HUES48 (cell line): Measurements from ENCODE around the gene PIK3R1.

Experiments
- H3K27ac ChIP-seq: one replicate; pipeline ENCODE4 v1.7.0; 2013; ENCODE audit warnings: low read depth, low read length, inconsistent platforms
- H3K27me3 ChIP-seq: 2 replicates; pipeline ENCODE4 v1.6.1; 2013; ENCODE audit warnings: mild to moderate bottlenecking, low read length; ENCODE audit not compliant: control insufficient read depth, insufficient read depth
- H3K36me3 ChIP-seq: 2 replicates; pipeline ENCODE4 v1.6.1; 2013; ENCODE audit warnings: low read length; ENCODE audit not compliant: control insufficient read depth, insufficient read depth
- H3K4me1 ChIP-seq: 2 replicates; pipeline ENCODE4 v1.6.1; 2013; ENCODE audit warnings: mild to moderate bottlenecking, low read length; ENCODE audit not compliant: control insufficient read depth, insufficient read depth
- H3K4me3 ChIP-seq: 2 replicates; pipeline ENCODE4 v1.5.1; 2013; ENCODE audit warnings: mild to moderate bottlenecking, low read depth, low read length
- H3K9ac ChIP-seq: 2 replicates; pipeline ENCODE4 v1.6.1; 2013; ENCODE audit warnings: mild to moderate bottlenecking, low read depth, low read length, moderate library complexity
- H3K9me3 ChIP-seq: 2 replicates; pipeline ENCODE4 v1.6.1; 2013; ENCODE audit warnings: low read length; ENCODE audit not compliant: control insufficient read depth, insufficient read depth

PIK3R1 gene

GRCh38 chr5:68331192-68332079 lies 115.9 kb downstream of the PIK3R1 start:
- Histone ChIP-seq H3K9ac (no peak overlapping the region), H3K27ac (no peak overlapping the region), H3K4me3 (no peak overlapping the region), H3K4me1 (no peaks in the 10 kb centered on the region), H3K27me3 (no peaks in the 10 kb centered on the region), H3K36me3 (no peaks in the 10 kb centered on the region), H3K9me3 (no peaks in the 10 kb centered on the region)

- H3K4me1 ChIP-seq, result no peaks in the 10 kb centered on the region
- H3K9ac ChIP-seq, result no peak overlapping the region
- H3K27me3 ChIP-seq, result no peaks in the 10 kb centered on the region
- no peak overlapping the region for H3K27ac ChIP-seq
- H3K9me3 ChIP-seq, result no peaks in the 10 kb centered on the region
- no peak overlapping the region for H3K4me3 ChIP-seq
- no peaks in the 10 kb centered on the region for H3K36me3 ChIP-seq
Measured at GRCh38 chr5:68332080-68332451, 116.5 kb downstream of the PIK3R1 start.

GRCh38 chr5:68332556-68332955 lies 117.0 kb downstream of the PIK3R1 start:
- Histone ChIP-seq H3K9ac (no peak overlapping the region), H3K9me3 (no peaks in the 10 kb centered on the region), H3K4me1 (no peaks in the 10 kb centered on the region), H3K27ac (no peak overlapping the region), H3K36me3 (no peaks in the 10 kb centered on the region), H3K4me3 (no peak overlapping the region), H3K27me3 (no peaks in the 10 kb centered on the region)

GRCh38 chr5:68333649-68334552 lies 118.3 kb downstream of the PIK3R1 start:
- H3K27me3 ChIP-seq, result no peaks in the 10 kb centered on the region
- no peak overlapping the region for H3K4me3 ChIP-seq
- H3K36me3 ChIP-seq, result no peaks in the 10 kb centered on the region
- H3K9ac ChIP-seq, result no peak overlapping the region
- H3K9me3 ChIP-seq, result no peaks in the 10 kb centered on the region
- no peak overlapping the region for H3K27ac ChIP-seq
- H3K4me1 ChIP-seq, result no peaks in the 10 kb centered on the region

GRCh38 chr5:68334553-68334886 lies 119.0 kb downstream of the PIK3R1 start:
- no peaks in the 10 kb centered on the region for H3K4me1 ChIP-seq
- H3K4me3 ChIP-seq, result no peak overlapping the region
- no peak overlapping the region for H3K27ac ChIP-seq
- H3K36me3 ChIP-seq, result no peaks in the 10 kb centered on the region
- H3K27me3 ChIP-seq, result no peaks in the 10 kb centered on the region
- no peaks in the 10 kb centered on the region for H3K9me3 ChIP-seq
- H3K9ac ChIP-seq, result no peak overlapping the region

- Histone ChIP-seq H3K27me3 (no peaks in the 10 kb centered on the region), H3K4me1 (no peaks in the 10 kb centered on the region), H3K4me3 (no peak overlapping the region), H3K9me3 (no peaks in the 10 kb centered on the region), H3K27ac (no peak overlapping the region), H3K36me3 (no peaks in the 10 kb centered on the region), H3K9ac (no peak overlapping the region)
Measured at GRCh38 chr5:68335075-68335474, 119.5 kb downstream of the PIK3R1 start.

- Histone ChIP-seq H3K9ac (no peak overlapping the region), H3K4me3 (no peak overlapping the region), H3K4me1 (no peaks in the 10 kb centered on the region), H3K27me3 (no peaks in the 10 kb centered on the region), H3K9me3 (no peaks in the 10 kb centered on the region), H3K36me3 (no peaks in the 10 kb centered on the region), H3K27ac (no peak overlapping the region)
Measured at GRCh38 chr5:68336200-68336599, 120.6 kb downstream of the PIK3R1 start.

- no peaks in the 10 kb centered on the region for H3K27me3 ChIP-seq
- H3K4me1 ChIP-seq, result no peaks in the 10 kb centered on the region
- H3K27ac ChIP-seq, result no peak overlapping the region
- no peak overlapping the region for H3K4me3 ChIP-seq
- no peaks in the 10 kb centered on the region for H3K36me3 ChIP-seq
- H3K9ac ChIP-seq, result no peak overlapping the region
- no peaks in the 10 kb centered on the region for H3K9me3 ChIP-seq
Measured at GRCh38 chr5:68337235-68337634, 121.7 kb downstream of the PIK3R1 start.

GRCh38 chr5:68339921-68340321 lies 124.4 kb downstream of the PIK3R1 start:
- H3K27ac ChIP-seq, result no peak overlapping the region
- no peak overlapping the region for H3K4me3 ChIP-seq
- H3K9ac ChIP-seq, result no peak overlapping the region
- H3K9me3 ChIP-seq, result no peaks in the 10 kb centered on the region
- 0 out of 2 replicates have a peak, but pooled peaks cover 9% of the 10 kb centered on the region for H3K4me1 ChIP-seq
- no peaks in the 10 kb centered on the region for H3K27me3 ChIP-seq
- H3K36me3 ChIP-seq, result no peaks in the 10 kb centered on the region

GRCh38 chr5:68341006-68341405 lies 125.5 kb downstream of the PIK3R1 start:
- Histone ChIP-seq H3K9ac (no peak overlapping the region), H3K4me3 (no peak overlapping the region), H3K27ac (no peak overlapping the region), H3K9me3 (no peaks in the 10 kb centered on the region), H3K27me3 (no peaks in the 10 kb centered on the region), H3K4me1 (0 out of 2 replicates have a peak, but pooled peaks cover 11% of the 10 kb centered on the region), H3K36me3 (no peaks in the 10 kb centered on the region)

- H3K9ac ChIP-seq, result no peak overlapping the region
- no peaks in the 10 kb centered on the region for H3K27me3 ChIP-seq
- H3K4me3 ChIP-seq, result no peak overlapping the region
- no peaks in the 10 kb centered on the region for H3K36me3 ChIP-seq
- no peaks in the 10 kb centered on the region for H3K9me3 ChIP-seq
- 0 out of 2 replicates have a peak, but pooled peaks cover 11% of the 10 kb centered on the region for H3K4me1 ChIP-seq
- no peak overlapping the region for H3K27ac ChIP-seq
Measured at GRCh38 chr5:68342693-68343092, 127.1 kb downstream of the PIK3R1 start.
